Motor neuron (in vitro differentiated cells): Measurements from ENCODE around the gene FUT6. TPM values are rescaled to one million over a fixed set of nuclear protein-coding genes. Genes with fewer than 3 reads are reported as not detected.
"Not testable (repeated sequence)": the region's sequence is repeated elsewhere in the genome, so short reads cannot be mapped to it uniquely, and the experiment has no call there.

ENCODE experiments used
- ATAC-seq, 8 experiments: fragments of 200-7000 bp; cut with Tn5 transposase; replicated peaks in 6 of 8; 2 replicates each; pipeline ENCODE4 v1.8.0; 2021; ENCODE audit warnings: mild to moderate bottlenecking in 8 of 8, moderate library complexity in 8 of 8
- H3K27ac ChIP-seq, 2 donors: fragments of 250-450 bp; sonication (Bioruptor Pico); 2 replicates each; pipeline ENCODE4 v1.9.0; 2021; ENCODE audit warnings: antibody characterized with exemption in 2 of 2, mild to moderate bottlenecking in 2 of 2, moderate library complexity in 1 of 2
- H3K4me1 ChIP-seq, 2 donors: fragments of 250-450 bp; sonication (Bioruptor Pico); replicated peaks in 1 of 2; 2 replicates each; pipeline ENCODE4 v1.6.1; 2021; ENCODE audit warnings: antibody characterized with exemption in 2 of 2, mild to moderate bottlenecking in 2 of 2, moderate library complexity in 1 of 2
- H3K4me3 ChIP-seq, 5 donors: fragments of 250-450 bp; sonication (Bioruptor Pico); 2 replicates each; pipeline ENCODE4 v1.9.0; 2021; ENCODE audit warnings: antibody characterized with exemption in 5 of 5, mild to moderate bottlenecking in 5 of 5, moderate library complexity in 4 of 5
- WGBS, 10 experiments: fragments of 450-650 bp; shearing (Covaris generic); methylation state at CpG; one replicate each; pipeline ENCODE4 v1.0.0; 2022; 5-methylcytosine and 5-hydroxymethylcytosine counted together
- in situ Hi-C, 9 experiments: fragments of 400-800 bp; cut with MboI; loops; one replicate each; pipeline ENCODE4 v1.15.0; 2021; ENCODE audit warnings: low sequenced_read_pairs in 9 of 9, low pct_unique_long_range_greater_than_20kb in 2 of 9; ENCODE audit not compliant: unreplicated experiment in 9 of 9
- total RNA-seq, 8 experiments: library from RNA; unstranded; fragments of 300-600 nt; gene quantifications; 2 replicates each; pipeline versions ENCODE4 v1.2.3 to v1.2.4, GENCODE V29; 2022

The FUT6 gene
- total RNA-seq, 8 experiments from 2014 or later = 0.35 to 2.2 (median 0.87) TPM; not detected in 1

DNA sequence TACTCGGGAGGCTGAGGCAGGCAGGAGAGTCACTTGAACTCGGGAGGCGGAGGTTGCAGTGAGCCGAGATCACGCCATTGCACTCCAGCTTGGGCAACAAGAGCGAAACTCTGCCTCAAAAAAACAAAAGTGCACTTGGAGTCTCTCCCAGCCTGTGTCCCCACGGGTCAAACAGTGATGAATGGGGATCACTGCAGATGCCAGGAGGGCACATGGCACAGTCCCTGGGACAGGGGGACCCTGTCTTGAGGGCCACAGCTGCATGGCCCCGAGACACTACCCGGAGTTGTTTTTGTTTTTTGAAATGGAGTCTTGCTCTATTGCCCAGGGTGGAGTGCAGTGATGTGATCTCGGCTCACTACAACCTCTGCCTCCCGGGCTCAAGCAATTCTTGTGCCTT, 58.6 kb downstream of the FUT6 start:
- H3K4me1 ChIP-seq, H3K27ac ChIP-seq, ATAC-seq, in situ Hi-C loops, H3K4me3 ChIP-seq: not testable (repeated sequence)
- whole genome bisulfite sequencing, 10 experiments = 60 to 100% (median 86%) methylated on average over 1 to 3 of the region's 11 CpGs; no CpG with 5 or more reads in 6 of the 10 experiments

Other genes with a start within 250 kb of the FUT6 start
- 10 to 100 TPM; 31.1 to 97.5 (median 50.6) TPM for gene SAFB2, start 216.9 kb downstream of the FUT6 start, total RNA-seq
- gene SAFB, start 216.6 kb downstream of the FUT6 start, total RNA-seq = 100 to 1,000 TPM in 3 of 8 experiments, 10 to 100 TPM in 5; 37.2 to 144 (median 73.5) TPM
- gene MICOS13, start 159.2 kb downstream of the FUT6 start, total RNA-seq = 10 to 100 TPM; 36.6 to 86.7 (median 54.2) TPM
- 10 to 100 TPM in 5 of 8 experiments, 1 to 10 TPM in 3; 4.6 to 28.1 (median 20.6) TPM for gene HSD11B1L, start 158.7 kb downstream of the FUT6 start, total RNA-seq
- 1,000 to 10,000 TPM; 1,024 to 1,875 (median 1,439) TPM for gene RPL36, start 149.4 kb downstream of the FUT6 start, total RNA-seq
- gene LONP1, start 119.6 kb downstream of the FUT6 start, total RNA-seq = 100 to 1,000 TPM in 1 of 8 experiments, 10 to 100 TPM in 7; 49.8 to 109 (median 94.9) TPM
- under 1 TPM in 1 of 8 experiments, not detected in 7; 0.05 TPM for gene CATSPERD, start 119.1 kb downstream of the FUT6 start, total RNA-seq
- gene PRR22, start 55.0 kb downstream of the FUT6 start, total RNA-seq = 1 to 10 TPM in 6 of 8 experiments, under 1 TPM in 2; 0.43 to 5.7 (median 1.3) TPM
- 10 to 100 TPM in 7 of 8 experiments, 1 to 10 TPM in 1; 8.9 to 49.0 (median 20.2) TPM for gene DUS3L, start 48.5 kb downstream of the FUT6 start, total RNA-seq
- 1 to 10 TPM in 3 of 8 experiments, under 1 TPM in 3, not detected in 2; 0.49 to 2.7 (median 1.1) TPM for gene NRTN, start 34.6 kb downstream of the FUT6 start, total RNA-seq
- gene FUT3, start 11.7 kb upstream of the FUT6 start, total RNA-seq = 1 to 10 TPM in 4 of 8 experiments, under 1 TPM in 2, not detected in 2; 0.21 to 4.5 (median 1.4) TPM
- 1 to 10 TPM in 1 of 8 experiments, under 1 TPM in 5, not detected in 2; 0.13 to 1.6 (median 0.44) TPM for gene FUT5, start 30.8 kb upstream of the FUT6 start, total RNA-seq
- 100 to 1,000 TPM; 253 to 531 (median 343) TPM for gene NDUFA11, start 64.1 kb upstream of the FUT6 start, total RNA-seq
- gene VMAC, start 65.2 kb upstream of the FUT6 start, total RNA-seq = 1 to 10 TPM; 1.8 to 5.2 (median 3.3) TPM
- gene CAPS, start 74.6 kb upstream of the FUT6 start, total RNA-seq = 10 to 100 TPM in 3 of 8 experiments, 1 to 10 TPM in 5; 3.1 to 62.5 (median 8.0) TPM
- 10 to 100 TPM; 31.5 to 69.1 (median 41.0) TPM for gene RANBP3, start 138.4 kb upstream of the FUT6 start, total RNA-seq